Mesodermal cell (in vitro differentiated cells): ENCODE data around the gene BCL11A.
A peak's percentile ranks its signal among the peaks of the same experiment; 100 is the strongest.

Experiments
- H3K27ac ChIP-seq: 2 replicates; pipeline ENCODE4 v1.7.0; 2013; ENCODE audit warnings: mild to moderate bottlenecking, low read depth, low read length, moderate library complexity; ENCODE audit not compliant: severe bottlenecking
- H3K36me3 ChIP-seq: 2 replicates; pipeline ENCODE4 v1.7.1; 2013; ENCODE audit warnings: mild to moderate bottlenecking, low read length, moderate library complexity; ENCODE audit not compliant: control insufficient read depth, insufficient read depth
- H3K4me1 ChIP-seq: one replicate; pipeline ENCODE4 v1.7.1; 2013; ENCODE audit warnings: mild to moderate bottlenecking, low read length; ENCODE audit not compliant: insufficient read depth, control insufficient read depth, poor library complexity, severe bottlenecking
- H3K4me3 ChIP-seq: 2 replicates; pipeline ENCODE4 v1.7.0; 2013; ENCODE audit warnings: low read length, control low read depth, mild to moderate bottlenecking; ENCODE audit not compliant: insufficient read depth, poor library complexity, severe bottlenecking; ENCODE audit errors: extremely low read depth
- H3K9me3 ChIP-seq: 2 replicates; pipeline ENCODE4 v1.7.1; 2013; ENCODE audit warnings: mild to moderate bottlenecking, low read length, moderate library complexity; ENCODE audit not compliant: control insufficient read depth
- WGBS, 2 experiments: methylation state at CpG; one replicate each; pipeline ENCODE4 v1.1.5; 2013; ENCODE audit warnings: missing lambda C conversion rate in 2 of 2; ENCODE audit not compliant: insufficient coverage in 2 of 2; 5-methylcytosine and 5-hydroxymethylcytosine counted together

The BCL11A gene

DNA sequence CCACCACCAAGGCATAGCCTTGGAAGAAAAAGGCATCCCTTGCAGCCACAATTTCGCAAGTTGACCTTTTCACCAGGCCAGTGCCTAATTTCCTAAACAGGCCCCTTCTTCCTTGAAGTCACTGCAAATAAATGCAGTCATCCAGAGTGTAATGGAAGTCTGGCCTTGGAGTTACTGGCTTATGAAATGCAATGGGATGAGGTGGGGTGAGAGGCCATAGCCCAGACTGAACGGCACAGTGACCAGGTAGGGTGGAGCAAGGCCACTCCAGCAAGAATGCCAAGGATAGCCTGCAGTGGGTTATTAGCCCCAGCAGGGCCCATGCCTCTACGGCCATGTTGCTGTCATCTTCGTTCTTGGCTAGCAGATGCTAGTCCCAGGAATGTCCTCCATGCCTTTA, 68.4 kb downstream of the BCL11A start:
- H3K36me3 ChIP-seq: no peaks in the 10 kb centered on the region
- 75 to 92% methylated on average over 3 of the region's 4 CpGs for WGBS, 2 experiments
- peak overlapping the region; percentile 96 for H3K27ac ChIP-seq
- H3K4me1 ChIP-seq: peaks cover 43% of the 10 kb centered on the region
- H3K4me3 ChIP-seq: no peak overlapping the region
- H3K9me3 ChIP-seq: no peaks in the 10 kb centered on the region

DNA sequence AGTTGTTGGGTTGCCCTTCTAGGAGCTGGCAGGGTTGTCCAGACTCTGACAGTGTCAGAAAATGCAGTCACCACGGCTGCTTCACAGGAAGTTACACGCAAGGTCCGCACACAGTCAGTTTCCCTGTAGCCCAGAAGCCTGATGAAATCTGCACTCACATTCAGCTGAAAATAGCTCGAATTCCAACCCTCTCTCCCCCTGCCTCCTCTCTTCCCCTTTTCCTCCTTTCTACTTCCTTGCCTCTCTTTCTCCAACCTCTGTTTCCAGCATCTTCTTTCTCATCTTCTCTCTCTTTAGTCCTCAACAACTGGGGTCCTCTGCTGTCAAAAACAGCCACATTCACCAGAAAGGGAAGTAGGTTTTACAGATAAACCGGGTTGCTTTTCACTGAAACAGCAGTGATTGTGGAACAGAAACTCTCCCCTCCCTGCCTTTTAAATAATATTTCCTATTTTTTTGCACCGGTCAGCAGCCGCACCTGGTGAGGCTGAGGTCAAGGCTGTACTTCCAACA, 69.3 kb downstream of the BCL11A start:
- Histone ChIP-seq H3K27ac (peak overlapping the region; percentile 96), H3K4me3 (no peak overlapping the region), H3K9me3 (no peaks in the 10 kb centered on the region), H3K4me1 (peaks cover 43% of the 10 kb centered on the region), H3K36me3 (no peaks in the 10 kb centered on the region)
- WGBS, 2 experiments: 26 to 42% methylated on average over 5 of the region's 7 CpGs

DNA sequence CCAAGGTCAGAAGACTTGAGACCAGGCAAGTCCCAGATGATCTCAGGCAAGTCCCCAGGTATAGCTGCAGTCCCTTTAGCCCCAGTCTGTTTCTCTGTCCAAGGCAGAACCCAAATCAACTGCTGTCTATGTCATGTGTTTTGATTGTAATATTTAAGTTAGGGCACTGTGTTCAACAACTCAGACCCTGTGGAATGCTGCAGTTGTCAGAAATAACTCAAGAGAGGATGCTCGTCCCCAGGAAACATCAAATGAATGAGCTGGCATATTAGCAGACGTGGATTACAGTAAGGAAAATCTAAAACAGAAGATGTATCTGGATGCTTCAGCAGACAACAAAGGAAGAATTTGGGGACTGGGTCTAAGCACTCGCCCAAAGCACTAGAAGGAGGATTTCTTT, 70.1 kb downstream of the BCL11A start:
- Histone ChIP-seq H3K36me3 (no peaks in the 10 kb centered on the region), H3K4me1 (peaks cover 43% of the 10 kb centered on the region), H3K4me3 (no peak overlapping the region), H3K9me3 (no peaks in the 10 kb centered on the region), H3K27ac (peak overlapping the region; percentile 96)
- 69 to 86% methylated on average over 2 of the region's 3 CpGs for WGBS, 2 experiments

DNA sequence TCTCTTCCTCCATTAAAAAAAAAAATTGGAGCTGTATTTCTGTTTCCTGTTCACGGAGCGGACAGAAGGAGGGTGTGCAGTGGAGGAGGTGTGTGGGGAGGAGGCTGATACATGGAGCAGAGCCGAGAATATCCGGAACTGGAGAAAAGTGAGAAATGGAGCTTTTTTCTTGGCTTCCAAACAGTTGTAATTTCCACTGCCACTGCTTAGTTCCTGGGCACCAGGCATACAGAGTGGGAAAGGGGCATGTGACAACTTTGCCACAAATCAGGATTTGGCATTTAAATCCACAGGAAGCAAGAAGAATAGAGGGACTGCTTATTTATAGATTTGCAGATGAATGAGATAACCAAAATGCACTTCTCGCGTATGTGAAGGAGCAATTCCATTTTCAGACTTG, 71.2 kb downstream of the BCL11A start:
- H3K4me1 ChIP-seq: peaks cover 43% of the 10 kb centered on the region
- H3K4me3 ChIP-seq: no peak overlapping the region
- 96% methylated on average over 5 of the region's 6 CpGs; no CpG with 5 or more reads in 1 of the 2 experiments for WGBS, 2 experiments
- H3K36me3 ChIP-seq: no peaks in the 10 kb centered on the region
- no peak overlapping the region for H3K27ac ChIP-seq
- no peaks in the 10 kb centered on the region for H3K9me3 ChIP-seq

DNA sequence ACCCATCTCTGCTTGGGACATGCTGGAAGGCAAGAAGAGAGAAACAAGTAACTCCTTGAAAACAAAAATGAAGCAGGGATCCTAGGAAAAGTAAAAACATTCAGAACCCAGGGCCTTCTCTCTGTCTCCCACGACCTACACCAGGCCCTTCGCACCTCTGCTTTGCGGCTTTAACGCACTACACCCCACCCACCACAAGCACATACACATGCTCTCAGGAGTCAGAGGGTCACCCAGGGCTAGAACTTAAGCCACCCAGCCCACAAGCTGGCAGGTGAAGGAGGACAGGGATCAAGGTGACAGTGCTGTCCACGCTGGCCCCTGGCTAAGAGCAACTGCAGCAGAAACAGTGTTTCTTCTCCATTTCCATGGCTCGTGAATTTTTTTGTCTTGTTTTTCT, 72.2 kb downstream of the BCL11A start:
- WGBS, 2 experiments: 82 to 91% methylated on average over 5 to 6 of the region's 6 CpGs

DNA sequence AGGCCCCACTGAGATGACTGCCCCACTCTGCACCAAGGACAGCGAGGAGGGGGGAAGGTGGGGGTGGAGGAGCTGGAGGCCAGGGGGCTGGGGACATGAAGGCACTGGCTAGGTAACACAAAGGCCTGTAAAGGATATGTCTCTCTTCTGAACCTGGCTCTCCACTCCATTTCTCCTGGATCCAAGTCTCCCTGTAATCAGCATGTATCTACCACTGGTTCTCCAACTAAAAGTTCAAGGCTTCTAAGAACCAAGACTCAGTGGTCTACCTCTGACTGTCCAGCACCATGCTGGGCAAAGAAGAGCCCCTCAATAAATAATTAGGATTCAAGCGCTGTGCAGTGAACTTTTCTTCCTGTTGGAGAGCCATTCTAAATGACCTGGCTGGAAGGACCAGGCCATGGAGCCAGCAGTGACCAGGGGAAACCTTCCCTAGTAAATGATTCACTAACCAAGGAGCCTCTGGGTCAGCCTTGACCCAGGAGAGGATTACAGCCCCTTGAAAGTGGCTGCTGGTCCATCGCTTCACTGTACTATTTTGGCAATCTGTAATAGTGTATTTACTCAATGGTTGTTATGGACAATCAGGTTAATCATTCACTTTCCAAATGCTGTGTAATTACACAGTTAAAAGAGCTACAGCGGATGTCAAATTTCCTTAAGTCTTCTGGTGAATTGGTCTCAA, 73.2 kb downstream of the BCL11A start:
- Histone ChIP-seq H3K4me3 (no peak overlapping the region), H3K9me3 (no peaks in the 10 kb centered on the region), H3K4me1 (peaks cover 44% of the 10 kb centered on the region), H3K36me3 (no peaks in the 10 kb centered on the region), H3K27ac (no peak overlapping the region)
- WGBS, 2 experiments: 83 to 100% methylated on average over 1 to 2 of the region's 4 CpGs

More for the DNA sequence above, 72.2 kb downstream of the BCL11A start:
- Histone ChIP-seq H3K9me3 (no peaks in the 10 kb centered on the region), H3K27ac (no peak overlapping the region), H3K4me3 (no peak overlapping the region), H3K4me1 (peaks cover 49% of the 10 kb centered on the region), H3K36me3 (no peaks in the 10 kb centered on the region)

DNA sequence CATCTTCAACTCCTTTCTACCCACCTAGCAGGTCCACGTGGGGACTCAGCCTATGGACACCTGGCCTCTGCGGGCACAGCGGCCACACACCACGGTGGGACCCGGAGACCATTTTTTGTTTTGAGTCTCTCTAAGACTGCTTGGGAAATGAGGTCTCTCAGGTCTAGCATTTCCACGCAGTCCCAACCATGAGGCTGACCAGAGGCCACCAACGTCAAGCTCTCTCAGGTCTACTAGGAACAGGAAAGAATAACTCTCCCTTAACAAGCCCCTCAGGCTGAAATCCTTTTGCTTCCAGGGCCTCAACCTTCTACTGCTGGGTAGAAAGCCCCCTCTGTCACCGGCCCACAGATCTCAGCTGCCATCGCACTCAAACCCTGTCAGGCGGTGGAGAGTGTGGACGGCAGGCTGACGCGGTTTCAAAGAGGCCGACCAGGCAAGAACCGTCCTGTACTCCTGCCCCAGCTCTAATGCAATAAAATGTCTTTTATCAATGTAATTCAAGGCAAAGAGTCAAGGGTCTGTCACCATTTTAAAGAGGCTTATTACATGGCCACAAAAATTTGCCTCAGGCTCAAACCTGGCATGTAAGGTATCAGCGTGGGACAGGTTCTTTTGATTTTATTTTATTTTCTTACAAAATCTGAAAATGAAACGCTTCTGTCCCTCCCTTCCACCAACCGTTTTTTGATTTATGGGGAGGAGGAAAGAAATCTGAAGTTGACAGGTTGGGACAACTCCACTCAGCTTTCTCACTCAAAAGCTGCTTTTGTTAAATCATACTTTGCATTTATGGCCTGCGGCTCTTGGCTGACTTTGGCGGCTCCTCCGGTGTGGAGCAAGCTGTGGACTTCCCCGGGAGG, 74.0 kb downstream of the BCL11A start:
- H3K27ac ChIP-seq: no peak overlapping the region
- H3K4me3 ChIP-seq: no peak overlapping the region
- H3K9me3 ChIP-seq: no peaks in the 10 kb centered on the region
- H3K36me3 ChIP-seq: no peaks in the 10 kb centered on the region
- WGBS, 2 experiments: 90 to 94% methylated on average over 9 to 16 of the region's 22 CpGs
- peaks cover 36% of the 10 kb centered on the region for H3K4me1 ChIP-seq

DNA sequence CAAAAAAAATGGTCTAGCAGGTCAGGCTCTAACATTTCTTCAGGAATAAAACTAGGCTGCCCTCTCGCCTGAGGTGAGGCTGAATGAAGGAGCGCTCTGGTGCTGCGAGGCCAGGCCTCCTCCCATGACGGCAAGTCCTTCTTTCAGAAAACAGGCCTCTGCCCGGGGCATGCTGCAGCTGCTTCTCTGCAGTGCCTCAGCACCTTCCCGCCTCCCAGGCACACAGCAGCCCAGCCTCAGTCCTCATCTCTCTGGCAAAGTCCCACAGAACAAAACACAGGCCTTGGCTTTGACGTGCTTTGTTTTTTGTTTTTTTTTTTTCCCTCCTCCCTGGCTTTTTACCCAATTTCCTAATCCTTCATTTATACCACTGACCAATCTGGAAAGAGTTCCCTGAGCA, 74.8 kb downstream of the BCL11A start:
- Histone ChIP-seq H3K4me1 (peaks cover 28% of the 10 kb centered on the region), H3K4me3 (no peak overlapping the region), H3K36me3 (no peaks in the 10 kb centered on the region), H3K9me3 (no peaks in the 10 kb centered on the region), H3K27ac (no peak overlapping the region)
- 68 to 84% methylated on average over 7 of the region's 7 CpGs for WGBS, 2 experiments

DNA sequence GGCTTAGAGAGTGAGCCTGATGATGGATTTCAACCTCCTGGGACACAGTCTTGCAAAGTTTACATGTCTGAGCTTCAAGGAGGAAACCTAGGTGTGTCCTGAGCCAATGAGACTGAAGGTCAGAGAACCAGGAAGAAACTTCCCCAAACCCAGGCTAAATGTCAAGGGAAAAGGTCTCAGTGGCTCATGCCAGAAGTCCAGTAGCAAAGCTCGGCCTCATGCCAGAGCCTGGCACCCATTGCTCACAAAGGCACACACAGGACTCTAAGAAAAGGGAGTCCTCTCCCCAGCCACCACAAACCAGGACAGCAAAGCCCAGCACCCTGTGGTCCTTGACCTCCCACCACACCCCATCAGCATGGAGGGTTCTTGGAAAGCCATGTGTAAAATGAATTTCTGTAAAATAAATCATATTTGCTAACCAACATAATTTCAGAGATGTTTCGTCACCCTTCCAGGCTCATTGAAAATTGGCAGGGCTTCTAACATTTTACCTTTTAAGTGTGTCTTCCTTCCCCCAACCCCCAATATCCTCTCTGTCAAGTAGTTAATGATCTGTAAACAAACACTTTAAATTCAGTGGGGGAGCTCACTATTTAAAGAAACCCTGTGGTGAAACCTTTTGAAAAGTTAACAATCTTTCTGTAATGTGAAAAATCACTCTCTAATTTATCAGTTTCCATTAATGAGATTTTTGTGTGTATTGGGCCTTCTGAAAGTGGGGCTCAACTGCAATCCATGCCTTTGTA, 77.1 kb downstream of the BCL11A start:
- peaks cover 6% of the 10 kb centered on the region for H3K4me1 ChIP-seq
- no peak overlapping the region for H3K27ac ChIP-seq
- no peak overlapping the region for H3K4me3 ChIP-seq
- no peaks in the 10 kb centered on the region for H3K9me3 ChIP-seq
- no peaks in the 10 kb centered on the region for H3K36me3 ChIP-seq
- 75% methylated on average over 1 of the region's 2 CpGs; no CpG with 5 or more reads in 1 of the 2 experiments for WGBS, 2 experiments

DNA sequence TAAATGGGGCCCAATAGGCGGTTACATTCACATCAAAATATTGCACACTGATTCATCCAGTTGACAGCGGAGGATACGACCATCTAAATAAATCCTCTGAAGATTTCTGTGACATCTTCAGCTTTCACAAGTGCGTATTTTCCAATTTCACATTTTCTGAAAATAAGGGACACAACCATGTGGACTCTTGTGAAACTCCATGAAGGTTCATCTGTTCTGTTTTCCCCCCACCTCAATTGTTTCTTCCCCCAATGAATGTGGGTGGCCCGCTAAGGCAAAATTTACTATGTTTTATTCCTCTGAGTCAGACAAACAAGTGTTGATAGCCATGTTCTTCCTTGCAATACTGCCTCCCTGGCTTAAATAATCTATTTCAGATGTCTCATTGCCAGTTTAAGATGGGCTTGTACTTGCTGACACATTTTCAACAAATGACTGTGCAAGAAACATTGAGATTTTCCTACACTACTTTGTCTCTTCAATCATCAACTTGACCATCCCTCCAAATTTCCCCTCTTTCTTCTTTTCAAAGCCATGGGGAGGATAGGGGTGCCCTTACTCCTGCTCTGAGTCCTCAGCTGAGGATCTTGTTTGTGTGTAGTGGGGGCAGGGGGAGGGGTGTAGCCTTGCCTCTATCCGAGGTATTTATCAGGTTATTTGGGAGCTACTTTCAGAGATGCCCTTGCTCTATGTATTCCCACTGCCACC, 78.2 kb downstream of the BCL11A start:
- Histone ChIP-seq H3K9me3 (no peaks in the 10 kb centered on the region), H3K36me3 (no peaks in the 10 kb centered on the region), H3K27ac (no peak overlapping the region), H3K4me3 (no peak overlapping the region), H3K4me1 (peaks cover 6% of the 10 kb centered on the region)
- WGBS, 2 experiments: 93 to 94% methylated on average over 4 to 5 of the region's 6 CpGs
